ENCODE data around the gene TXN2. TPM values are rescaled to one million over a fixed set of nuclear protein-coding genes. Genes with fewer than 3 reads are reported as not detected.
"Not testable (repeated sequence)": the region's sequence is repeated elsewhere in the genome, so short reads cannot be mapped to it uniquely, and the experiment has no call there.

The TXN2 gene
- total RNA-seq, 1 donor from 2014 or later: 61.0 TPM

DNA sequence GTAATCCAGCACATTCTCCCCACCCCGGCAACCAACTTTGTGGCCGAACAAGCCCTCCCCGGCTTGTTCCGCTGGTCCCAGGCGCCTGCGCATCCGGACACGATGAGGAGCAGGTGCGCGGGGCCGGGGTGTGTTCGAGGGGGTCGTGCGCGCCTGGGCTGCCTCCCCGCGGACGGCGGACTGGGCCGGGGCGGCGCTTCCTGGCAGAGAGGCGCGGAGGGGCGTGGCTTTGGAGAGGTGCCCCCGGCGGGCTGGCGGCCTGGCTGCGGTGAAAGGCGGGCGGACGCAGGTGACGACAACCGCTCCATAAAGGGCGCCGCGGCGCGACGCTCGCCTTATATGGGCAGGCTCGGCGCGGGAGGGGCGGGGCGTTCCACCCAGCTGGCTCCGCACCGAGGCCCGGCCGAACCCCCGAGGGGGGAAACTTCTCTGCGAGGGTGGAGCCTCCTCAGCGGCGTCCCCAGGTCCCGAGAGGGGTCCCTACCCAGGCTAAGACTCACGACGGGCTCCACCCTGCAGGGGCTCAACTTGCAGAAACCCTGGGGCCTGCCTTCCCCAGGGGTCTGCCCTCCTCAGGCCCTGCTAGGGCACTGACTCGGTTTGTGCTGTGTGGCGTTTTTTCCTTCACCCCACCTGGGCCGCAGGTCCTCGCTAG lies 26.4 kb downstream of the TXN2 start:
- TF ChIP-seq, protein P1, sequence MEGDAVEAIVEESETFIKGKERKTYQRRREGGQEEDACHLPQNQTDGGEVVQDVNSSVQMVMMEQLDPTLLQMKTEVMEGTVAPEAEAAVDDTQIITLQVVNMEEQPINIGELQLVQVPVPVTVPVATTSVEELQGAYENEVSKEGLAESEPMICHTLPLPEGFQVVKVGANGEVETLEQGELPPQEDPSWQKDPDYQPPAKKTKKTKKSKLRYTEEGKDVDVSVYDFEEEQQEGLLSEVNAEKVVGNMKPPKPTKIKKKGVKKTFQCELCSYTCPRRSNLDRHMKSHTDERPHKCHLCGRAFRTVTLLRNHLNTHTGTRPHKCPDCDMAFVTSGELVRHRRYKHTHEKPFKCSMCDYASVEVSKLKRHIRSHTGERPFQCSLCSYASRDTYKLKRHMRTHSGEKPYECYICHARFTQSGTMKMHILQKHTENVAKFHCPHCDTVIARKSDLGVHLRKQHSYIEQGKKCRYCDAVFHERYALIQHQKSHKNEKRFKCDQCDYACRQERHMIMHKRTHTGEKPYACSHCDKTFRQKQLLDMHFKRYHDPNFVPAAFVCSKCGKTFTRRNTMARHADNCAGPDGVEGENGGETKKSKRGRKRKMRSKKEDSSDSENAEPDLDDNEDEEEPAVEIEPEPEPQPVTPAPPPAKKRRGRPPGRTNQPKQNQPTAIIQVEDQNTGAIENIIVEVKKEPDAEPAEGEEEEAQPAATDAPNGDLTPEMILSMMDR (IDR thresholded peaks at IDR 0.05; ENCODE audit: insufficient read depth, low read depth, low read length): no peak
- TF ChIP-seq EZH2 (IDR thresholded peaks at IDR 0.05; ENCODE audit: insufficient read depth, low read length): no peak
- H2AFZ ChIP-seq (ENCODE audit: low read depth, low read length): peak overlapping the region; percentile 70
- peaks cover 2% of the 10 kb centered on the region for H3K79me2 ChIP-seq (ENCODE audit: insufficient read depth, low read length)
- no peaks in the 10 kb centered on the region for H3K27me3 ChIP-seq (ENCODE audit: insufficient read depth, low read length)
- peak overlapping the region; percentile 66 for H3K9ac ChIP-seq (ENCODE audit: low read length)
- FAIRE-seq (no peak), DNase-seq (ENCODE audit: low read depth) (peak; percentile 81)
- H4K20me1 ChIP-seq (ENCODE audit: insufficient read depth, low read length): no peaks in the 10 kb centered on the region
- H3K4me2 ChIP-seq (ENCODE audit: low read length): peak overlapping the region; percentile 81
- H3K4me1 ChIP-seq (ENCODE audit: insufficient read depth, low read length): peaks cover 32% of the 10 kb centered on the region
- H3K9me3 ChIP-seq (ENCODE audit: insufficient read depth, low read depth, low read length): no peaks in the 10 kb centered on the region
- H3K36me3 ChIP-seq (ENCODE audit: insufficient read depth, low read length): no peaks in the 10 kb centered on the region
- peak overlapping the region; percentile 48 for H3K4me3 ChIP-seq (ENCODE audit: insufficient read depth, low read depth, low read length)
- H3K4me1 Mint-ChIP-seq (ENCODE audit: low read depth, unreplicated experiment): peaks cover 21% of the 10 kb centered on the region
- no peaks in the 10 kb centered on the region for H3K27me3 Mint-ChIP-seq (ENCODE audit: low read depth, unreplicated experiment)
- H3K36me3 Mint-ChIP-seq (ENCODE audit: low read depth, unreplicated experiment): no peaks in the 10 kb centered on the region
- H3K27ac ChIP-seq (ENCODE audit: low read depth, low read length): peak overlapping the region; percentile 7
- peaks cover 3% of the 10 kb centered on the region for H3K9me3 Mint-ChIP-seq (ENCODE audit: unreplicated experiment)
- no peak overlapping the region for H3K4me3 Mint-ChIP-seq (ENCODE audit: unreplicated experiment)
- H3K27ac Mint-ChIP-seq (ENCODE audit: unreplicated experiment): no peak overlapping the region

DNA sequence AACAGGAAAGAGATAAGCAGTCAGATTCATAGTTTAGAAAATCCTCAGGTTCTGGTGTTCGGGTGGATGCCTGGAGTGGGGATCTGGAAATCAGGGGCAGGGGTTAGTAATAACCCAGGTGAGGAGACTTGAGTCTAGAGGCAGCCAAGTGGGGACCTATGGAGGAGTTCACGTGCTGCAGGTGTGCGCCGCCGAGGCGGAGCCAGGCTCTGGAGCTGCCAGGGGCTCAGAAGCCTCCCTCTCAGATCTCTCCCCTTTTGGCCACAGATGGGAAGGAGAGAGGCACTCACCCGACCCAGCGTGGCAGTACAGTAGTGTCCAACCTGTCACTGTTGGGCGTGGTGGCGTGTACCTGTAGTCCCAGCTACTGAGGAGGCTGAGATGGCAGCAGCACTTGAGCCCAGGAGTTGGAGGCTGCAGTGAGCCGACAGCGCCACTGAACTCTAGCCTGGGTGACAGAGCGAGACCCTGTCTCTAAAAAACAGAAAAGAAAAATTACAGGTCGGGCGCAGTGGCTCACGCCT lies 27.5 kb downstream of the TXN2 start:
- Histone ChIP-seq H3K9ac (ENCODE audit: low read length) (no peak overlapping the region), H3K27ac (ENCODE audit: low read depth, low read length) (no peak overlapping the region), H2AFZ (ENCODE audit: low read depth, low read length) (no peak overlapping the region), H3K79me2 (ENCODE audit: insufficient read depth, low read length) (peaks cover 2% of the 10 kb centered on the region), H3K36me3 (ENCODE audit: insufficient read depth, low read length) (no peaks in the 10 kb centered on the region), H3K4me3 (ENCODE audit: insufficient read depth, low read depth, low read length) (no peak overlapping the region), H3K4me1 (ENCODE audit: insufficient read depth, low read length) (peaks cover 29% of the 10 kb centered on the region), H4K20me1 (ENCODE audit: insufficient read depth, low read length) (no peaks in the 10 kb centered on the region), H3K9me3 (ENCODE audit: insufficient read depth, low read depth, low read length) (no peaks in the 10 kb centered on the region), H3K27me3 (ENCODE audit: insufficient read depth, low read length) (no peaks in the 10 kb centered on the region), H3K4me2 (ENCODE audit: low read length) (no peak overlapping the region)
- Mint-ChIP-seq H3K4me3 (ENCODE audit: unreplicated experiment) (no peak overlapping the region), H3K27ac (ENCODE audit: unreplicated experiment) (peak overlapping the region; percentile 53), H3K4me1 (ENCODE audit: low read depth, unreplicated experiment) (peaks cover 19% of the 10 kb centered on the region), H3K27me3 (ENCODE audit: low read depth, unreplicated experiment) (no peaks in the 10 kb centered on the region), H3K36me3 (ENCODE audit: low read depth, unreplicated experiment) (no peaks in the 10 kb centered on the region), H3K9me3 (ENCODE audit: unreplicated experiment) (peaks cover 3% of the 10 kb centered on the region)
- DNase-seq (ENCODE audit: low read depth): no peak
- TF ChIP-seq, protein P1 (IDR thresholded peaks at IDR 0.05; ENCODE audit: insufficient read depth, low read depth, low read length): no peak
- TF ChIP-seq EZH2 (IDR thresholded peaks at IDR 0.05; ENCODE audit: insufficient read depth, low read length): no peak
- no peak for FAIRE-seq

DNA sequence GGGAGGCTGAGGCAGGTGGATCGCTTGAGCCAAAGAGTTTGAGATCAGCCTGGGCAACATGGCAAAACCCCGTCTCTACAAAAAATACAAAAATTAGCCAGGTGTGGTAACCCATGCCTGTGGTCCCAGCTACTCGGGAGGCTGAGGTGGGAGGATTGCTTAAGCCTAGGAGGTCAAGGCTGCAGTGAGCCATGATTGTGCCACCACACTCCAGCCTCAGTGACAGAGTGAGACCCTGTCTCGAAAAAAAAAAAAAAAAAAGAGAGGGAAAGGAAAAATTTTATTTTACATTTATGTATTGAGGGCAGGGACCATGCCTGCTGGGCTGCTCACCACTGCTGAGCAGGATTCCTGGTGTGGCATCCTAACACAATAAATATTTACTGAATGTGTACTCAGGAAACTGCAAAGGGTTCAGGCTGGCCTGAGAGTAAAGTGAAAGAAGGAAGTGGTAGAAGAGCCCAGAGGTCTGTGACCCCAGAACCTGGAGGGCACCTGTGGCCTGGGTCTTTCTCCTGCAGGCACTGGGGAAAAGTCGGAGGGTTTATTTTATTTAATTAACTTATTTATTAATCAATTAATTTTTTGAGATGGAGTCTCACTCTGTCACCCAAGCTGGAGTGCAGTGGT lies 28.3 kb downstream of the TXN2 start:
- H3K9me3 ChIP-seq (ENCODE audit: insufficient read depth, low read depth, low read length); DNase-seq (ENCODE audit: low read depth); H3K27me3 ChIP-seq (ENCODE audit: insufficient read depth, low read length); H3K4me3 Mint-ChIP-seq (ENCODE audit: unreplicated experiment); H3K9ac ChIP-seq (ENCODE audit: low read length); FAIRE-seq; H3K4me3 ChIP-seq (ENCODE audit: insufficient read depth, low read depth, low read length); H3K9me3 Mint-ChIP-seq (ENCODE audit: unreplicated experiment); H3K27ac ChIP-seq (ENCODE audit: low read depth, low read length); H3K4me2 ChIP-seq (ENCODE audit: low read length); H3K36me3 ChIP-seq (ENCODE audit: insufficient read depth, low read length); H2AFZ ChIP-seq (ENCODE audit: low read depth, low read length); H3K27me3 Mint-ChIP-seq (ENCODE audit: low read depth, unreplicated experiment); H4K20me1 ChIP-seq (ENCODE audit: insufficient read depth, low read length); H3K36me3 Mint-ChIP-seq (ENCODE audit: low read depth, unreplicated experiment); H3K79me2 ChIP-seq (ENCODE audit: insufficient read depth, low read length): not testable (repeated sequence)
- Mint-ChIP-seq H3K27ac (ENCODE audit: unreplicated experiment) (peak overlapping the region; percentile 66), H3K4me1 (ENCODE audit: low read depth, unreplicated experiment) (peaks cover 21% of the 10 kb centered on the region)
- peaks cover 29% of the 10 kb centered on the region for H3K4me1 ChIP-seq (ENCODE audit: insufficient read depth, low read length)
